Fibroblast of lung (primary cell): Measurements from ENCODE around the gene TBX15.

Experiments used
- EZH2 ChIP-seq: IDR thresholded peaks from 2 replicates; pipeline ENCODE4 v1.5.1; 2012; ENCODE audit warnings: low read length, control low read depth, mild to moderate bottlenecking; ENCODE audit errors: missing control alignments
- TF ChIP-seq, protein P1 (sequence below), 2 donors: IDR thresholded peaks in 1 of 2; conservative IDR thresholded peaks in 1 of 2; 1 replicate in 1 of 2; 2 replicates in 1 of 2; pipeline ENCODE4 v1.5.1; 2011 to 2012; ENCODE audit warnings: low read length in 2 of 2, control low read depth in 1 of 2, inconsistent platforms in 1 of 2, low read depth in 1 of 2, mild to moderate bottlenecking in 1 of 2

DNA sequence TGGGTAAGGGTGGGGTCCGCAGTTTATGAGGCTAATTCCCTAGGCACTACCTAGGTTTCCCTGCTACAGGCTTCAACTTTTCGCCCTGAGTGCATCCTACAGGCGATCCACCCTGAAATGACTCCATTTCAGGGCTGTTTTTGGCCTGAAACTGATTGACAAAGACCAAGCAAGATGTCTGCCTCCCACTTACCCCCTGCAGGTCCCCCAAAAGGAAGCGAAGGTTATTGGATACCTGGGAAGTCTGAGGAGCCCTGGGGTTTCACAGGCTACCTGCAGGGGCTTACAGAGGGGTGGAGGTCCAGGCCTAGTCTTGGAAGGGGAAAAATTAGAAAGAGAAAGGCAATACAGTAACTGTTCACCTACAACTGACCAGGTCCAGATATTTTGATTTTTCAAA, 3.3 kb upstream of the TBX15 start:
- TF ChIP-seq, protein P1, sequence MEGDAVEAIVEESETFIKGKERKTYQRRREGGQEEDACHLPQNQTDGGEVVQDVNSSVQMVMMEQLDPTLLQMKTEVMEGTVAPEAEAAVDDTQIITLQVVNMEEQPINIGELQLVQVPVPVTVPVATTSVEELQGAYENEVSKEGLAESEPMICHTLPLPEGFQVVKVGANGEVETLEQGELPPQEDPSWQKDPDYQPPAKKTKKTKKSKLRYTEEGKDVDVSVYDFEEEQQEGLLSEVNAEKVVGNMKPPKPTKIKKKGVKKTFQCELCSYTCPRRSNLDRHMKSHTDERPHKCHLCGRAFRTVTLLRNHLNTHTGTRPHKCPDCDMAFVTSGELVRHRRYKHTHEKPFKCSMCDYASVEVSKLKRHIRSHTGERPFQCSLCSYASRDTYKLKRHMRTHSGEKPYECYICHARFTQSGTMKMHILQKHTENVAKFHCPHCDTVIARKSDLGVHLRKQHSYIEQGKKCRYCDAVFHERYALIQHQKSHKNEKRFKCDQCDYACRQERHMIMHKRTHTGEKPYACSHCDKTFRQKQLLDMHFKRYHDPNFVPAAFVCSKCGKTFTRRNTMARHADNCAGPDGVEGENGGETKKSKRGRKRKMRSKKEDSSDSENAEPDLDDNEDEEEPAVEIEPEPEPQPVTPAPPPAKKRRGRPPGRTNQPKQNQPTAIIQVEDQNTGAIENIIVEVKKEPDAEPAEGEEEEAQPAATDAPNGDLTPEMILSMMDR (conservative IDR thresholded peaks at IDR 0.05 in 1 of 2, IDR thresholded peaks at IDR 0.05 in 1 of 2; ENCODE audit: low read depth in 1 of 2, low read length in 2 of 2): no peak
- no peak for TF ChIP-seq EZH2
